ENCODE data around the gene SCUBE2.
"Not testable (repeated sequence)": the region's sequence is repeated elsewhere in the genome, so short reads cannot be mapped to it uniquely, and the experiment has no call there.

The SCUBE2 gene

DNA sequence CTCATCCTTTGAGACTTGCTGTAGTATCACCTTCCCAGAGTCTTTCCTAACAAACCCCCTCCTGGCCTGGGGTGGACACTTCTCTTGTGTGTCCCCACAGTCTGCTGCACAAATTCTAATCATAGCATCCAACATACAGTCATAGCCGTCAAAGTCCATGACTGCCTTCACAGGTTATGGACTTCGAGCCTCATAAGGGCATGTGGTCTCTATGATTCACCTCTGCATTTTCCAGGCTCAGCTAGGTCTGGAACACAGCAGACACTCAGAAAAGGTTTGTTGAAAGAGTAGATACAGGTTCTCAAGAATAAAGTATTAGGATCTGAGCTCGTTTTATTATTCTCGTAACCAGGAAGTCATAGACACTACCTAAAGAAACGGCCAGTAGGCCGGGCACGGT is 13.2 kb upstream of the SCUBE2 start:
- no peak for DNase-seq (ENCODE audit: low spot score)

DNA sequence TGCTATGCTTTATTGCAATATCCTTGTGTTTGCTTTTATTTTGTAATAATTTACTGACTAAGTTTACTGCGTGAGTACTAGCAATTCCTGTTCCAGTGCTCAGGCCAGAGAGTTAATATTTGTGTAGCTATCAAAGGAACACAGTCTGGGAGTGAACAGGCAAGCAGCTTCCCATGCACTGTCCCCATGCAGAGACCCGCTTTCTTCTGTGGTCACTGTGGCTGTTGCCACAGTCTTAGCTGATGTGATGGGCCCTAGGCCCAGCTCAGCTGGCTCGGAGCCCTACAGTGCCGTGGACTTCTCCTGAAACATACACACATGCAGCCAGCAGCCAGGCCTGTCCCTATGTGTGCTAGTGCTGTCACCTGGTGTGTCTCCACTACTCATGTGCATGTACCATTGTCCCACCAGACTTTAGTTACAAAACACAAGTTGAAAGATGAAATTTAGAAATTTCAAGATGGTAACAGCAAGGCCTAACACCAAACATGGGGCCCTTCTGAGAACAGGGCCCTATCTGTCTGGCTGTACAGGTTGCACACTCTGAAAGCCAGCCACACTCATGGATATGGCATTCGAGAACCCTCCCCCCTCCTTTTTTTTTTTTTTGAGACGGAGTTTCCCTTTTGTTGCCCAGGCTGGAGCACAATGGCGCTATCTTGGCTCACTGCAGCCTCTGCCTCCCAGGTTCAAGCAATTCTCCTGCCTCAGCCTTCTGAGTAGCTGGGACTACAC is 12.3 kb upstream of the SCUBE2 start:
- DNase-seq (ENCODE audit: low spot score): no peak

DNA sequence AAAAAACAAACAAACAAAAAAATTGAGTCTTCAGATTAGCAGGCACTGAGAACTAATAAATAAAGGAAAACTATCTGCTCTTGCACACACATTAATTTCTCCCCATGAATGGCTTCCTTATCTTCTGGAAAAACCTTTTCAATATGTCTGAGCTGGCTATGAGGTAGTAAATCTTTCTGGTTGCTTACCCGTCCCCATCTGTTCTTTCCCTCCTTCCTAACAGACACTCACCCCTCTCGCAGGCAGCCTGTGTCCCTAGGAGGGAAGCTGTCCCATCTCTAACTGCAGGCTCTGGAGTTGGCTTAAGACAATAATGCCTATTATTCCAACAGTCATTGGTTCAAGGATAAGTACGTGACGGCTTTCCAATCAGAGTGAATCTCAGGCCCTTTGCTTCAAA is 8.2 kb upstream of the SCUBE2 start:
- no peak for DNase-seq (ENCODE audit: low spot score)

DNA sequence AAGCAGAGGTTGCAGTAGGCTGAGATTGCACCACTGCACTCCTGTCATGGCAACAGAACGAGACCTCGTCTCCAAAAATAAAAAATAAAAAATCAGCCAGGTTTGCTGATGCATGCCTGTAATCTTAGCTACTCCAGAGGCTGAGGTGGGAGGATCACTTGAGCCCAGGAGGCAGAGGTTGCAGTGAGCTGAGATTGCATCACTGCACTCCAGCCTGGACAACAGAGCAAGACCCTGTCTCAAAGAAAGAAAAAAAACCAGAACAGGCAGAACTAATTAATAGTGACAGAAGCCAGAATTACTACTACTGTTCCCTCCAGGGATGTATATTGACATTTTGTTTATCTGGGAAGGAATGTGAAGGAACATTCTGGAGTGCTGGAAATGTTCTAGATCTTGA is 7.1 kb upstream of the SCUBE2 start:
- DNase-seq (ENCODE audit: low spot score): not testable (repeated sequence)

DNA sequence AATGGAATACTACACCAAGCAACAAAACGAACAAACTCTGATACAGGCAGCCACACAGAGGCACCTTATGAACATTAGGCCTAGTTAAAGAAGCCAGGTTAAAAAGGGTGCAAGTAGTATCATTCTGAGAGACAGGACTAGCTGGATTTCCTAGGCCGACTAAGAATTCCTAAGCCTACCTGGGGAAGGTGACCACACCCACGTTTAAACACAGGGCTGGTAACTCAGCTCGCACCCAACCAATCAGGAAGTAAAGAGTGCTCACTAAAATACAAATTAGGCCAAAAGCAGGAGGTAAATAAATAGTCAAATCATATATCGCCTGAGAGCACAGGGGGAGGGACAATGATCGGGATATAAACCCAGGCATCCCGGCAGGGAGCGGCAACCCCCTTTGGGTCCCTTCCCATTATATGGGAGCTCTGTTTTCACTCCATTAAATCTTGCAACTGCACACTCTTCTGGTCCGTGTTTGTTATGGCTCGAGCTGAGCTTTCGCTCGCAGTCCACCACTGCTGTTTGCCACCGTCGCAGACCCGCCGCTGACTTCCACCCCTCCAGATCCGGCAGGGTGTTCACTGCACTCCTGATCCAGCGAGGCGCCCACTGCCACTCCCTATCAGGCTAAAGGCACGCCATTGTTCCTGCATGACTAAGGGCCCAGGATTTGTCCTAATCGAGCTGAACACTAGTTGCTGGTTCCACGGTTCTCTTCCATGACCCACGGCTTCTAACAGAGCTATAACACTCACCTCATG is 6.0 kb upstream of the SCUBE2 start:
- not testable (repeated sequence) for DNase-seq (ENCODE audit: low spot score)

DNA sequence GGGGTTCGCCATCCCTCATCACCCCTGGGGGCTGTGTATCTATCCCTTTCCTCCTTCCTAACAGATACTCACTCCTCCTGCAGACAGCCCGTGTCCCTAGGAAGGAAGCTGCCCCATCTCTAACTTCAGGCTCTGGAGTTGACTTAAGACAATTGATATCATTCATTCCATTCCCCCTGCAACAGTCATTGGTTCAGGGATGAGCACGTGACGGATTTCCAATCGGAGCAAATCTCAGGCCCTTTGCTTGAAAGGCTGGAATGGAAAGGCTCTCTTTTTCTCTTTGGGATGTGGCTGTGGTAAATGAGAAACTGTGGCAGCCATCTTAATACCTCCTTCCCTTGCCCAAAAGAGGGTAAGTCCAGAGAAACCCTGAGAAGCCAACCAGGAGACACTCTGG is 5.0 kb upstream of the SCUBE2 start:
- no peak for DNase-seq (ENCODE audit: low spot score)

DNA sequence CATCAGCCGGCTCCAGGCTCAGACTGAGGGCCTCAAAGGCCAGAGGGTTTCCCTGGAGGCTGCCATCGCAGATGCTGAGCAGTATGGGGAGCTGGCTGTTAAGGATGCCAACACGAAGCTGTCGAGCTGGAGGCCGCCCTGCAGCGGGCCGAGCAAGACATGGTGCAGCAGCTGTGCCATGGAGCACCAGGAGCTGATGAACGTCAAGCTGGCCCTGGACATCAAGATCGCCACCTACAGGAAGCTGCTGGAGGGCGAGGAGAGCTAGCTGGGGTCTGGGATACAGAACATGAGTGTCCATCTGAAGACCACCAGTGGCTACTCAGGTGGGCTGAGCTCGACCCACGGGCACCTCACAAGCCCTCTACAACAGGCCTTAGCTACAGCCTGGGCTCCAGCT is 4.0 kb upstream of the SCUBE2 start:
- no peak for DNase-seq (ENCODE audit: low spot score)

DNA sequence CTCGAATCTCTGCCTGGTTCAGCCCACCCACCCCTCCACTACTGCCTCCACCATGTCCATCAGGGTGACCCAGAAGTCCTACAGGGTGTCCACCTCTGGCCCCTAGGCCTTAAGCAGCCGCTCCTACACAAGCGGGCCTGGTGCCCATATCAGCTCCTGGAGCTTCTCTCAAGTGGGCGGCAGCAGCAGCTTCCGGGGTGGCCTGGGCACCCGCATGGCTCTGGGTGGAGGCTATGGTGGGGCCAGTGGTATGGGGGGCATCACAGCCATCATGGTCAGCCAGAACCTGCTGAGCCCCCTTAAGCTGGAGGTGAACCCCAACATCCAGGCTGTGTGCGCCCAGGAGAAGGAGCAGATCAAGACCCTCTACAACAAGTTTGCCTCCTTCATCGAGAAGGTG is 3.0 kb upstream of the SCUBE2 start:
- DNase-seq (ENCODE audit: low spot score): no peak

DNA sequence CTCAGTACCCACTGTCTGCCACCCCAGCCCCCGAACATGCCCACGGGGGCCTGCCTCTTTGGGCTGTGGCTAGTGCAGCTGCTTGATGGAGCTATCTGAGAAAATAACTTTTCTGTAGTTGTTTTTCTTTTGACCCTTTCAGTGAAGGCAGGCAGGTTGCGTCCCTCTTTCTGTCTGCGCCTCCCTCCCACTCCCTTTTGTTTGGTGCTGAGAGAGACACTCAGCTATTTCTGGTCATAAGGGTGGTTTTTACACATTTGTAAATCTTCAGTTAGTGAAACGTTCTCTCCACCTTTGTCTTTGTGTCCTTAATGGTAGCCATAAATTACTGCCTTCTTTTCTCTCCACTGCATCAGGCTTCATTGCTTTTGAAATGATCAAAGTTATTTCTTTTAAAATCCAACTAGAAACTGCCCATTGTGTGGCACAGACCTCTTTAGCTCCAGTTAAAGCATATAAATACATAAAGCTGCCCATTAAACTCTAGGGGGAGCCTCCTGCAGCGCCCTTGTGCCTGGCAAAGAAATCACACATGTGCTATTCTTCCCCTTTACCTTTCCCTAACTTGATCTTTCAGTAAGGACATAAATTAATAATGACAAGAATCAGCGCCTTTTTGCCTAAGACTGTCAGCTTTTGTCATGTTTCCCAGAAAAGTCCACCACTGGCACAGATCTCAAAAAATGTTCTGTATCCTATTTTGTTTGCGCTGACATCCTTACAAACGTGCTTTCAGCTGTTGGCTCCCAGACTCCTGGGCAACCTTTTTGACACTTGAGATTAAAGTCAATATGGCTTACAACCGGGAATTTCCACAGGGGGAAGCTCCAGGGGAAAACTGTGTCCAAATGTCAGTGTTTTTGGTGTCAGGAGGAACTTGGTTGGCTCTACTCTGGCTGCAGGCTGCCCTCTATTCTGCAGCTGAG is 1.7 kb upstream of the SCUBE2 start:
- no peak for DNase-seq (ENCODE audit: low spot score)

DNA sequence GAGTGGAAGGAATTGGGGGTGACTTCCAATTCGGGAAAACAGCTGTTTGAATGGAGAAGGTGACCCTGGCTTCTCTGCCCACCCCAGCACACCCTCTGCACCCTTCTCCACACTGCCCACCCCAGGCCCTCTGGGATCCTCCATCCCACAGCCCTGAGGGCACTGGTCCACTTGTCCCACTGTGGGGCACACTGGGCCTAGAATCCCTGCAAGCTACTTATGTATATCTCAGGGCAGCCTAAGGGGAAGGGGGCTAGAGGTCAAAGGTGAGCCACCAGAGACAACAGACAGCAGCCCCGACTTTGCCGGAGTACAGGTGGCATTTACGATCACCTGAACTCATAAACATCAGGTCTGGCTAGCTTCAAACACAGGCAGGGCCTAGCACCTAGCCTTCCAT is 673 bp upstream of the SCUBE2 start:
- DNase-seq (ENCODE audit: low spot score): no peak

DNA sequence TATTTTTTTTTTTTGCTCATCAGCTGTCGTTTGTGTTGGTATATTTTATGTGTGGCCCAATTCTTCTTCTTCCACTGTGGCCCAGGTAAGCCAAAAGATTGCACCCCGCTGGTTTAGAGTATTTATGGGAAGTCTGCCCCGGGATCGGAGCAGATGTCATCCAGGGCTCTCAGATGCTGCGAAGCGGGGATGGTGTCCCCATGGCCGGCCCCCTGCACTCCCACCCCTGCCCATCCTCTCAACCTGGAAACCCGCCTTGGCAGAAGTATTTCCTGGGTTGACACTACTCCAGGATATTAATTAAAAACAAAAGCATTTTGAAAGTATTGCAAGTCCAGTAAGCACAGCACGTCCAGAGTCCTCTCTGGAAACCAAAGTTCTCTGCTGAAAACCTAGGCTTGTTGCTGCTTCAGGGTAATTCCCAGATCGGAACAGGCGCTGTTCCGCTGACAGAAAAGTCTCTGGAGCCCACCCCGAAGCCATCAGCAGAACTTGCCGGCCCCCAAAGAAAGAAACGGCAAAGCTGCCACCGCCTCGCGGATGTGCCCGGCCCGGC is 833 bp downstream of the SCUBE2 start:
- no peak for DNase-seq (ENCODE audit: low spot score)

DNA sequence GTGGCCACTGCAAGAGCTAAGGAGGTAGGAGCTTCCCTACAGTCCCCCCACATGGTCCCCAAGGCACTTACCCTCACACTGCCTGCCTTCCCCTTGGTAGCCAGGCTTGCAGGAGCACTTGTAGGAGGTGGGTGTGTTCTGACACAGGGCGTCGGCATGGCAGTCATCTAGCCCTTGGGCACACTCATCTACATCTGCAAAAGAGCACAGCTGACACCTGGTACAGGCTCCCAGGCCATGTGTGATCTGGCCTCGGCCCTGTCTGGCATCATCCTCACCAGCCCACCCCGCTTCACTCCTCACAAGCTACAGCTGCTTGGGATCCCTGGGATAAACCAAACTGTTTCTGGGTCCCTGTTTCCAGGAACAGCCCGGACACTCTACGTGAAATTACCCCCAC is 1.8 kb downstream of the SCUBE2 start:
- DNase-seq (ENCODE audit: low spot score): no peak

DNA sequence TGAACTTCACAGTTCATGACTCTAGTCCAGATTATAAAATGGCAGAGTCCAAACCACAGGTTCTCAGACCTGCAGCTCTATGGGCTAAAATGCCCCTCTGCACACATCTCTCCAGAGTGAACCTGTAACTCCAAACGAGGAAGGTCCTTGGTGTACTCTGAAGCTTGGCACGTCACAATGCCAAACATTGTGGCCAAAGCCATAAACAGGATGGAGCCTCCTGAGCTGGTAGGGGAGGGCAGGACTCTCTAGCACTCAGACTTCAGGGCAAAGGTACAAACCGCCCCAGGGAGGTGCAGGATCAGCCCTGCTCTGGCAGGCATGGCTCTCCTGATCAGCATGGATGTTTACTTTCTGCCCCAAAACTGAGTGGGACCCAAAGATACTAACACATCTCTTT is 2.3 kb downstream of the SCUBE2 start:
- DNase-seq (ENCODE audit: low spot score): no peak

DNA sequence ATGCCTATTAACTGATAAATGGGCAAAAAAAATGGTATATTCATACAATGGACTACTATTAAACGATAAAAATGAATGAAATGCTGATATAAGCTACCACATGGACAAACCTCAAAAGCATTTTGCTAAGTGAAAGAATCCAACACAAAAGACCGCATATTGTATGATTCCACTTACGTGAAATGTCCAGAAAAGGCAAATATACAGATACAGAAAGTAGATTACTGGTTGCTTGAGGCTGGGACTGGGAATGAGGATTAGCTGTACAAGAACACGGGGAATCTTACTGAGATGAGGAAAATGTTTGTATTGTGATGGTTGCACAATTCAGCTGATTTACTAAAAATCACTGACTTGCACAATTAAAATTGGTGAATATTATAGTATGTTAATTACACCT is 8.8 kb downstream of the SCUBE2 start:
- DNase-seq (ENCODE audit: low spot score): no peak

DNA sequence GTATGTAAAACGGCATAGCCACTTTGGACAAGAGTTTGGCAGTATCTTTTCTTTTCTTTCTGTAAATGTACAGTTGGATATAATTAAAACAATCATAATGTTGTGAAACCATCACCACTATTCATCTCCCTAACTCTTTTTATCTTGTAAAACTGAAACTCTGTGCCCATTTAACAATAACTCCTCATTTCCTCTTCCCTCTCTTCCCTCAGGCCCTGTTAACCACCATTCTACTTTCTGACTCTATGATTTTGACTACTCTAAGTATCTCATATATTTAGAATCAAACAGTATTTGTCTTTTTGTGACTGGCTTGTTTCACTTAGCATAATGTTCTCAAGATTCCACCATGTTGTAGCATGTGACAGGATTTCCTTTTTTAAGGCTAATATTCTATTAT is 10.2 kb downstream of the SCUBE2 start:
- DNase-seq (ENCODE audit: low spot score): no peak

DNA sequence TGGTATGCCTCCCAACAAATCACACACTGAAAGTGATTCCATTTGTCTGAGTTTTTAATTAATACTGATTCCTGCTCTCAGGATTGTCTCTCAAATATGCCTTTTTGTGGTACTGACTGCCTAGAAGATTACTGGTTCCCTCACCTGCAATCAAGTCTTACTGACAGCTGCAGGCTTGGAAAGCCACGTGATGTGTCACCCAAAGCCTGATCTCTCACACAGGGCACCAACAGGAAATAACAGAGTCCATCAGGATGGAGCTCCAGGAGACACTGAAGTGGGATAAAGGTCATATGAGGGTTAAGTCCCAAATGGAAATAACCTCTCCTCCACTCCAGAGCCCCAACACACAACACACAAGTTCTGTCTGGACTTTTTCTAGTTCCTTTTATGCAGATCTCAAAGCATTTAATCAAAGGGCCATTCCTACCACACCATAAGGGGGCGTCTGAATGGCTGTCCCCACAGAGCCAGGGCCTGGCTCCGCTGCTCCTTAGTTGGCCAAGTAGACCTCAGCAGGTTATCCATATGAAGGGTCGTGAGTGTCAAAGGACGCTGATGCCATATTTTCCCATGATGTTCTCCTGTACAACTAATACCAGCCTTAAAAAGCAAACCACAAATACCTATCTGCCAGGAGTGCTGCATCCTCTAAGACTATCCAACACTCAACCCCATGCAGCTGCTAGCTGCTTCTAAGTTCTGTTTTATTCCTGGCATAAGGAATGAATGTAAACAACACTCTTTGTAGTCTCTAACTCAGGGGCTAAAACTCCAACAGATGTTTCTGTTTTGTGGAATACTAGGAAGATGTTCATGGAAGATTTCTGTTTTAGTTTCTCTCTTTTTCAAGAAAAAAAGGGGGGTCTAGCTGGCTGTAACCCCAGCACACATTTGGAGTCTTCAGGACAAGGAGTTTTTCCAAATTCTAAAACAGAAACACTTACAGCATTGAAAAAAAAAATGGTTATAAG is 13.0 kb downstream of the SCUBE2 start:
- no peak for DNase-seq (ENCODE audit: low spot score)

DNA sequence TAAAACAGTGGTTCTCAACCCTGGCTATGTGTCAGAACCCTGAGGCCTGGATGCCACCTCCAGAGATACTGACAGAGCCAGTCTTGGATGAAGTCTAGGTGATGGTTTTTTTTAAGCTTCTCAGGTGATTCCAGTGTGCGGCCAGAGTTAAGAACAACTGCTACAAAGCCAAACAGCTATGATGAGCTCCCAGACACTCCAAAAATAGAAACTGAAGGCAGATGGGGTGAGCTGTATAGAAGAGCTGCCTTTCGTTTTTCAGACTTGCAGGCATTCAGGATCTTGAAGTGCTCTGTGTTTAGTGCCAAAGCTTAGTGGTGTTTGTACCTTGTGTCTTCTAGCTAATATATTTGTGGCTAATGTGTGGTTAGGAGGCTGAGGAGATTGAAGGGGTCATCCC is 14.2 kb downstream of the SCUBE2 start:
- DNase-seq (ENCODE audit: low spot score): no peak

DNA sequence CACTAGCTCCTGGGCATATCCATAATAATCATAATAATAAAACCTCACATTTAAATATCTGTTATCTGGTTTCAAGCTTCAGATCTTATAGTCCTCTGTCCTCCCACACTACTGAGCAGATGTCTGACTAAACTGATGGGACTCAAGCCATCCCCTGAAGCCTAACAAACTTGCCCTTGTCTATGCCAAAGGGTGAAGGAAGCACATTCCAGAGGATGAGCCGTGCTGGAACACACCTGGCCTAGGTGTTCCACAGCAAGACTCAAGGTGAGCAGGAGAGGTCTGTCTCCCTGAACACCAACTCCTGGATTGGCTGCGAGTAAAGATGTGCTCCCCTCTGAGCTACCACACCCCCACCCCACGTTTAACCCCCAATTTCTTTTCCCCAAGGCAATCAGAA is 14.7 kb downstream of the SCUBE2 start:
- DNase-seq (ENCODE audit: low spot score): no peak

DNA sequence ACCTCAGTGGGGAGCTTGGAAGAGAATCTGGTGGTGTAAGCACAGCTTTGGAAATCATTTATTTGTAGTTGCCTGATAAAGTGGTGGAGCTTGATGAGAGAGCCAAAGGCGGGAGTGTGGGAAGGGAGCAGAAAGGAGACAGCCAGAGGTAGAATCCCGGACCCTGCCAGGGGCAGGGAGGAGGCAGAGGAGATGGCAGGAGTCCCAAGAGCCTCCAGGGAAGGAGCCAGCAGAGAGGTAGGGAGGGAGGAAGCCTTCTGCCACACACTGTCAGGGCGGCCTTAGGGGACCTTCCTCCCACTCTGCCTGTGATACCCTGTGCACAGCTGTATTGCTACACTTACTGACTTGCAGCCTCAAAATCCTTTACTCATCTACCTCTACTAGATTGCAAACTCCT is 15.4 kb downstream of the SCUBE2 start:
- DNase-seq (ENCODE audit: low spot score): no peak

DNA sequence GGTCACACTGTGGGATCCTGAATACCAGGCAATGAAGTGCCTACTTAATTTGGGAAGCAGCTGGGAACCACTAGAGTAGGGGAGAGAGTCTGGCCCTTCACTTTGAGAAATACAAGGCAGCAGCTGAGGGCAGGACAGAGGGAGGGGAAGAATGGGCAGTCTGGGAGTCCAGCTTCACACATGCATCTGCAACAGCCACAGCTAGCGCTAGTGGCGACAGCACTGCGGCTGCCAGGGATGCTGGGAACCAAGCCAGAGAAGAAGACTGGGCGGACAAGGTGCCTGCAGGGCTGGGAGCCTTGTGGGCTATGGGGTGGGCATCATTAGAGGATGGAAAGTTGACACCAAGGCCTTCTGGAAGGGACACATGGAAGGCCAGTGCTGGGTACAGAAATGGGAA is 15.8 kb downstream of the SCUBE2 start:
- DNase-seq (ENCODE audit: low spot score): no peak

DNA sequence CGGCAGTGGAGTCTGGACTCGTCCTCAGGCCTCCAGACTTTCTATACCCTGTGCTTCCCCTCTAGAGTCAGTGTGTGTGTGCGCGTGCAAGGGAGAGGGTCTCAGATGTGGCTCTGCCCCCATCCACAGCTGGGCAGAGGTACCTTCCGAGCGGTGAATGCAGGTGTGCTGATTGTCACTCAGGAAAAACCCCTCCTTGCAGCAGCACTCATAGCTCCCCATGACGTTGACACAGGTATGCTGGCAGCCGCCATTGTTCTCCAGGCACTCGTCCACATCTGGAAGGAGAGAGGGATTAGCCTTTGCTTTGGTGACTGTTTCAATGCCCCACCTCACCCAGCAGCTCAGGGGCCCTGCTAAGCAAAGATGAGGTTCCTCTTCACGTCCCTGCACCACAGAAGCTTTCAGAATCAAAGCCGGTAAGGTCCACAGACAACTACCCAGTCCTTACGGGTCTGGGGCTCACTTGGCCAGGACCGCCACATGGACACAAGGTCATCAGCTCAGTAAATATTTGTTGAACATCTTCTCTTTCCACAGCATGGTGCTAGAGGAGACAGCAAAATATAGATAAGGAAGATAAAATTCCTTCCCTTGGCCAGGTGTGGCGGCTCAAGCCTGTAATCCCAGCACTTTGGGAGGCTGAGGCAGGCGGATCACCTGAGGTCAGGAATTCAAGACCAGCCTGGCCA is 16.9 kb downstream of the SCUBE2 start:
- DNase-seq (ENCODE audit: low spot score): no peak
